ENCODE results near the gene CYP27B1. TPM values are rescaled to one million over a fixed set of nuclear protein-coding genes. Genes with fewer than 3 reads are reported as not detected.

Gene CYP27B1
- total and polyA plus RNA-seq, 9 of the 15 experiments (the other 6 are each of a cell fraction or from before 2014, with no cell fraction given): 0.18 to 4.2 (median 1.8) TPM

DNA sequence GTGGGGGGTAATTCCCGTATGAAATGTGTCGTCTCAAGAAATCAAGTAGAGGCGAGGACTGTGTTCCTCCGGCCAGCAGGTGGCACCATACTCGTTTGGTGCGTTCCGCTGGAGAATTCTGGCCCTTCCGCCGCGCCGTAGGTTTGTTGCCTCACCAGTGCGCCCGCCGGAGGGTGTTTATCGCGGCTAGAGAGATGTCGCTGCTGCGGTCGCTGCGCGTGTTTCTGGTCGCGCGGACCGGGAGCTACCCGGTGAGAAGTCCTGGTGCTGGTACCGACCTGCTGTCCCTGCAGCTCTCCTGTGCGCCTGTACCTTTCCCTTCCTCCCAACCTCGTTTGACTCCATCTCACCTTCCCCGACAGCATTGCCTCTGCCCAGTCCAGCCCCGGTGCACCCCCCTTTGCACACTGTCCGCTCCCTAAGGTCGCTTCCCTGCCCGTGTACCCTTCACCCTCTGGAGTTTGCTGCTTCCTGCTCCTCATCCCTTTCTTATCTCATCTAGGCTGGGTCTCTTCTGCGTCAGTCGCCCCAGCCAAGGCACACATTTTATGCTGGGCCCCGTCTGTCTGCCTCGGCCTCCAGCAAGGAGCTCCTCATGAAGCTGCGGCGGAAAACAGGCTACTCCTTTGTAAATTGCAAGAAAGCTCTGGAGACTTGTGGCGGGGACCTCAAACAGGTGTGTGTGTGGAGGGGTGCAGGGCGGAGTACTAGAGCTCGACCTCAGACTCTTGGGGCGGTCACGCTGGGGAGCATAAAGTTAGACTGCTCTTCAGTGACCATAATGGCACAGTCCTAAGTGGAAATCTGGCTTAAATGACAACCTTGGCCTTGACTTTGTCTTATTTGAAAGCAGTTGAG, 16.0 kb upstream of the CYP27B1 start, which contains the start of gene TSFM (continued):
- TF ChIP-seq, protein P1, sequence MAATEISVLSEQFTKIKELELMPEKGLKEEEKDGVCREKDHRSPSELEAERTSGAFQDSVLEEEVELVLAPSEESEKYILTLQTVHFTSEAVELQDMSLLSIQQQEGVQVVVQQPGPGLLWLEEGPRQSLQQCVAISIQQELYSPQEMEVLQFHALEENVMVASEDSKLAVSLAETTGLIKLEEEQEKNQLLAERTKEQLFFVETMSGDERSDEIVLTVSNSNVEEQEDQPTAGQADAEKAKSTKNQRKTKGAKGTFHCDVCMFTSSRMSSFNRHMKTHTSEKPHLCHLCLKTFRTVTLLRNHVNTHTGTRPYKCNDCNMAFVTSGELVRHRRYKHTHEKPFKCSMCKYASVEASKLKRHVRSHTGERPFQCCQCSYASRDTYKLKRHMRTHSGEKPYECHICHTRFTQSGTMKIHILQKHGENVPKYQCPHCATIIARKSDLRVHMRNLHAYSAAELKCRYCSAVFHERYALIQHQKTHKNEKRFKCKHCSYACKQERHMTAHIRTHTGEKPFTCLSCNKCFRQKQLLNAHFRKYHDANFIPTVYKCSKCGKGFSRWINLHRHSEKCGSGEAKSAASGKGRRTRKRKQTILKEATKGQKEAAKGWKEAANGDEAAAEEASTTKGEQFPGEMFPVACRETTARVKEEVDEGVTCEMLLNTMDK (IDR thresholded peaks at IDR 0.05; ENCODE audit: borderline replicate concordance, insufficient read depth, low read depth, low read length, poor library complexity, severe bottlenecking): peak; percentile 92
- TF ChIP-seq MLLT1 (IDR thresholded peaks at IDR 0.05) (peak; percentile 71 to 81), MYC (IDR thresholded peaks at IDR 0.05; ENCODE audit: low read depth, low read length) (peak; percentile 94), MYC (CRISPR knock-in tag; IDR thresholded peaks at IDR 0.05; ENCODE audit: borderline replicate concordance, low read depth) (peak; percentile 79; the same call in 1 of the 2 replicates), ZZZ3 (IDR thresholded peaks at IDR 0.05) (peak; percentile 86), NFXL1 (CRISPR knock-in tag; IDR thresholded peaks at IDR 0.05) (no peak), ZNF778 (CRISPR knock-in tag; IDR thresholded peaks at IDR 0.05) (no peak), GABPB1 (CRISPR knock-in tag; IDR thresholded peaks at IDR 0.05) (peak; percentile 82), ARID2 (IDR thresholded peaks at IDR 0.05) (no peak), ZBTB2 (IDR thresholded peaks at IDR 0.05) (peak; percentile 75; the same call in 1 of the 2 replicates), ZNF707 (CRISPR knock-in tag; conservative IDR thresholded peaks at IDR 0.05) (no peak), HNRNPK (IDR thresholded peaks at IDR 0.05; ENCODE audit: low read depth, low read length, poor library complexity, severe bottlenecking) (no peak), ZNF384 (IDR thresholded peaks at IDR 0.05; ENCODE audit: low read depth, low read length) (peak; percentile 61; the same call in 1 of the 2 replicates), HCFC1 (IDR thresholded peaks at IDR 0.05; ENCODE audit: low read depth, low read length) (peak; percentile 88), PHF21A (IDR thresholded peaks at IDR 0.05; ENCODE audit: borderline replicate concordance, low read depth) (no peak; the same call in 1 of the 2 replicates)
- TF ChIP-seq, protein P2, sequence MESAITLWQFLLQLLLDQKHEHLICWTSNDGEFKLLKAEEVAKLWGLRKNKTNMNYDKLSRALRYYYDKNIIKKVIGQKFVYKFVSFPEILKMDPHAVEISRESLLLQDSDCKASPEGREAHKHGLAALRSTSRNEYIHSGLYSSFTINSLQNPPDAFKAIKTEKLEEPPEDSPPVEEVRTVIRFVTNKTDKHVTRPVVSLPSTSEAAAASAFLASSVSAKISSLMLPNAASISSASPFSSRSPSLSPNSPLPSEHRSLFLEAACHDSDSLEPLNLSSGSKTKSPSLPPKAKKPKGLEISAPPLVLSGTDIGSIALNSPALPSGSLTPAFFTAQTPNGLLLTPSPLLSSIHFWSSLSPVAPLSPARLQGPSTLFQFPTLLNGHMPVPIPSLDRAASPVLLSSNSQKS (CRISPR knock-in tag; IDR thresholded peaks at IDR 0.05): no peak
- TF ChIP-seq, protein P3, sequence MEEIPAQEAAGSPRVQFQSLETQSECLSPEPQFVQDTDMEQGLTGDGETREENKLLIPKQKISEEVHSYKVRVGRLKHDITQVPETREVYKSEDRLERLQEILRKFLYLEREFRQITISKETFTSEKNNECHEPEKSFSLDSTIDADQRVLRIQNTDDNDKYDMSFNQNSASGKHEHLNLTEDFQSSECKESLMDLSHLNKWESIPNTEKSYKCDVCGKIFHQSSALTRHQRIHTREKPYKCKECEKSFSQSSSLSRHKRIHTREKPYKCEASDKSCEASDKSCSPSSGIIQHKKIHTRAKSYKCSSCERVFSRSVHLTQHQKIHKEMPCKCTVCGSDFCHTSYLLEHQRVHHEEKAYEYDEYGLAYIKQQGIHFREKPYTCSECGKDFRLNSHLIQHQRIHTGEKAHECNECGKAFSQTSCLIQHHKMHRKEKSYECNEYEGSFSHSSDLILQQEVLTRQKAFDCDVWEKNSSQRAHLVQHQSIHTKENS (CRISPR knock-in tag; IDR thresholded peaks at IDR 0.05): no peak
- TF ChIP-seq, protein P4, sequence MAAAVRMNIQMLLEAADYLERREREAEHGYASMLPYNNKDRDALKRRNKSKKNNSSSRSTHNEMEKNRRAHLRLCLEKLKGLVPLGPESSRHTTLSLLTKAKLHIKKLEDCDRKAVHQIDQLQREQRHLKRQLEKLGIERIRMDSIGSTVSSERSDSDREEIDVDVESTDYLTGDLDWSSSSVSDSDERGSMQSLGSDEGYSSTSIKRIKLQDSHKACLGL (CRISPR knock-in tag; IDR thresholded peaks at IDR 0.05; ENCODE audit: borderline replicate concordance, poor library complexity, severe bottlenecking): peak; percentile 31
